Measurements from ENCODE around the gene ACTL6B.

DNA sequence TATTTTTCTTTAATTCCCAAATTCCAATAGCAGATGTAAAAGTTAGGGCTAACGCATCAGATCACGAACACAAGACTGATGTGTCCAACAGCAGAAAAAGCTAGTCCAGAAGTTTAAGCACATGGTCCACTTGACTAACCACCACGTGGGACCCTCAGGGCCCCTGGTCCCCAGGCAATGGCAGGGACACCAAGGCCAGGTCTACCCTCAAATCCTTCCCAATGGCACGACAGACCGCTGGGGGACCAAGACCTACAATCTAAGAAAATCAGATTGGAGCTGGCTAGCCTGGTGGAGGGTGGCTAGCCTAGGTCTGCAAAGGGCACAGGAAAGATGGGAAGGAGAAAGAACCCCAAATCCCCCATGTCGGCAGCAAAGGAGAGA lies 36.3 kb upstream of the ACTL6B start:
- TF ChIP-seq NFE2L1 (tag; IDR thresholded peaks at IDR 0.05; ENCODE audit: borderline replicate concordance, low read depth) (no peak), MTA3 (IDR thresholded peaks at IDR 0.05; ENCODE audit: borderline replicate concordance) (no peak), NRF1 (conservative IDR thresholded peaks at IDR 0.05 in 1 of 2, IDR thresholded peaks at IDR 0.05 in 1 of 2) (no peak), FIP1L1 (IDR thresholded peaks at IDR 0.05; ENCODE audit: low read depth, low read length, poor library complexity, severe bottlenecking) (no peak)
- TF ChIP-seq, protein P1, sequence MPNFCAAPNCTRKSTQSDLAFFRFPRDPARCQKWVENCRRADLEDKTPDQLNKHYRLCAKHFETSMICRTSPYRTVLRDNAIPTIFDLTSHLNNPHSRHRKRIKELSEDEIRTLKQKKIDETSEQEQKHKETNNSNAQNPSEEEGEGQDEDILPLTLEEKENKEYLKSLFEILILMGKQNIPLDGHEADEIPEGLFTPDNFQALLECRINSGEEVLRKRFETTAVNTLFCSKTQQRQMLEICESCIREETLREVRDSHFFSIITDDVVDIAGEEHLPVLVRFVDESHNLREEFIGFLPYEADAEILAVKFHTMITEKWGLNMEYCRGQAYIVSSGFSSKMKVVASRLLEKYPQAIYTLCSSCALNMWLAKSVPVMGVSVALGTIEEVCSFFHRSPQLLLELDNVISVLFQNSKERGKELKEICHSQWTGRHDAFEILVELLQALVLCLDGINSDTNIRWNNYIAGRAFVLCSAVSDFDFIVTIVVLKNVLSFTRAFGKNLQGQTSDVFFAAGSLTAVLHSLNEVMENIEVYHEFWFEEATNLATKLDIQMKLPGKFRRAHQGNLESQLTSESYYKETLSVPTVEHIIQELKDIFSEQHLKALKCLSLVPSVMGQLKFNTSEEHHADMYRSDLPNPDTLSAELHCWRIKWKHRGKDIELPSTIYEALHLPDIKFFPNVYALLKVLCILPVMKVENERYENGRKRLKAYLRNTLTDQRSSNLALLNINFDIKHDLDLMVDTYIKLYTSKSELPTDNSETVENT (CRISPR knock-in tag; IDR thresholded peaks at IDR 0.05), result no peak

Data from K562 (cell line).